Loucy (cell line): ENCODE results near the gene PBX1.

Experiments used
- EZH2phosphoT487 ChIP-seq: fragments of 200-600 bp; IDR thresholded peaks from 2 replicates; pipeline ENCODE4 v1.6.1; 2018; ENCODE audit warnings: antibody characterized with exemption, mild to moderate bottlenecking, moderate library complexity, borderline replicate concordance
- TF ChIP-seq, protein P1 (sequence below): fragments of 200-600 bp; sonication (generic); conservative IDR thresholded peaks from 2 replicates; pipeline ENCODE4 v1.5.1; 2014; ENCODE audit warnings: mild to moderate bottlenecking, antibody characterized with exemption, low read length

DNA sequence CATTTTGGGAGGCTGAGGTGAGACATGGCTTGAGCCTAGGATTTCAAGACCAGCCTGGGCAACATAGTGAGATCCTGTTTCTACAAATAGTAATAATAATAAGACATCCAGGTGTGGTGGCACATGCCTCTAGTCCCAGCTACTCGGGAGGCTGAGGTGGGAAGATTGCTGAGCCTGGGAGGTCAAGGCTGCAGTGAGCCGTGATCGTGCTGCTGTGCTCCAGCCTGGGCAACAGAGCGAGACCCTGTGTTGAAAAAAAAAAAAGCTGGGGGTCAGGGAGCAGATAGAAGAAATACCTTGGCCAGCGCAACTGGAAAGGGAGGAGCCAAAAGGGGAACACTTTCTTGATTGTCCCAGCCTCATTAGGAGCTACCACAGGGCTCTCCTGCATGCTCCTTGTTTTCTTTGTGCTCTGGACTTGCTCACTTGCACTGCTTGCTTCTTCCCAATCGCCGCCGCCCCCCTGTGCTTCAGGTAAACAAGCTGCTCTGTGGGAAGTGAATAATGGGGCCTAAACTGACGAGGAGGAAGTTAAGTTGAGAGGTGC is 31.1 kb downstream of the PBX1 start:
- TF ChIP-seq, protein P1, sequence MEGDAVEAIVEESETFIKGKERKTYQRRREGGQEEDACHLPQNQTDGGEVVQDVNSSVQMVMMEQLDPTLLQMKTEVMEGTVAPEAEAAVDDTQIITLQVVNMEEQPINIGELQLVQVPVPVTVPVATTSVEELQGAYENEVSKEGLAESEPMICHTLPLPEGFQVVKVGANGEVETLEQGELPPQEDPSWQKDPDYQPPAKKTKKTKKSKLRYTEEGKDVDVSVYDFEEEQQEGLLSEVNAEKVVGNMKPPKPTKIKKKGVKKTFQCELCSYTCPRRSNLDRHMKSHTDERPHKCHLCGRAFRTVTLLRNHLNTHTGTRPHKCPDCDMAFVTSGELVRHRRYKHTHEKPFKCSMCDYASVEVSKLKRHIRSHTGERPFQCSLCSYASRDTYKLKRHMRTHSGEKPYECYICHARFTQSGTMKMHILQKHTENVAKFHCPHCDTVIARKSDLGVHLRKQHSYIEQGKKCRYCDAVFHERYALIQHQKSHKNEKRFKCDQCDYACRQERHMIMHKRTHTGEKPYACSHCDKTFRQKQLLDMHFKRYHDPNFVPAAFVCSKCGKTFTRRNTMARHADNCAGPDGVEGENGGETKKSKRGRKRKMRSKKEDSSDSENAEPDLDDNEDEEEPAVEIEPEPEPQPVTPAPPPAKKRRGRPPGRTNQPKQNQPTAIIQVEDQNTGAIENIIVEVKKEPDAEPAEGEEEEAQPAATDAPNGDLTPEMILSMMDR: no peak
- TF ChIP-seq EZH2phosphoT487: no peak
